ENCODE measurements around the gene AHR.

GRCh38 chr7:17340655-17341054 lies 42.2 kb downstream of the AHR start:
- TF ChIP-seq CTCF (IDR thresholded peaks at IDR 0.05; ENCODE audit: poor library complexity) (no peak), EZH2 (IDR thresholded peaks at IDR 0.05; ENCODE audit: borderline replicate concordance) (no peak)
